Stimulated activated CD8-positive, alpha-beta memory T cell treated with anti-CD3 and anti-CD28 coated beads, Interleukin-4, amount 100 ng/mL, for 24 hours (primary cell): ENCODE measurements around the gene TXNL4A.
"Not testable (repeated sequence)": the region's sequence is repeated elsewhere in the genome, so short reads cannot be mapped to it uniquely, and the experiment has no call there.

Experiments
- DNase-seq: peaks from one replicate; pipeline ENCODE4 v3.0.0-alpha.2; 2020; ENCODE audit warnings: low read depth

TXNL4A gene

DNA sequence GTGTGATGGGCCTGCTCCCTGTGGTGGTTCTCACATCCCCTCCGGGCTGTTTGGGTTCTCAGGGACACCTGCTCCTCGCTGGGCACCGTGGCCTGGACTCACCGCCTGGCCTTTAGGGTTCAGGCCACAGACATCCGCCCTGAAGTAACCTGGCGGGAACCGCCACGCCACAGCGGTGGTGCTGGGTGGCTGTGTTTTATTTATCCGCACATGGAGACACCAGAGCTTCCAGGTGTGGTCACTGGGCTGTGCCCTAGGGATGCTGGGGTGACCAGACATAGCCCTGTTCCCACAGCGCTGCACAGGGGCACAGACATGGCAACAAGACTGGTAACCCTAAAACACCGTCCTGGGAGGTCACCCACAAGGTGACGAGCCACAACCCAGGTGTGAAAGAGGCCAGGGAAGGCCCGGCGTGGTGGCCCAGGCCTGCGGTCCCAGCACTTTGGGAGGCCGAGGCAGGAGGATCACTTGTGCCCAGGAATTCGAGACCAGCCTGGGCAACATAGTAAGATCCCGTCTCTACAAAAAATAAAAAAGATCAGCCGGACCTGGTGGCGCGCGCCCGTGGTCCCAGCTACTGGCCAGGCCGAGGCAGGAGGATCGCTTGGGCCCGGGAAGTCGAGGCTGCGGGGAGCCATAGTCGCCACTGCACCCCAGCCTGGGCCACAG lies 24.6 kb downstream of the TXNL4A start:
- DNase-seq: no peak

DNA sequence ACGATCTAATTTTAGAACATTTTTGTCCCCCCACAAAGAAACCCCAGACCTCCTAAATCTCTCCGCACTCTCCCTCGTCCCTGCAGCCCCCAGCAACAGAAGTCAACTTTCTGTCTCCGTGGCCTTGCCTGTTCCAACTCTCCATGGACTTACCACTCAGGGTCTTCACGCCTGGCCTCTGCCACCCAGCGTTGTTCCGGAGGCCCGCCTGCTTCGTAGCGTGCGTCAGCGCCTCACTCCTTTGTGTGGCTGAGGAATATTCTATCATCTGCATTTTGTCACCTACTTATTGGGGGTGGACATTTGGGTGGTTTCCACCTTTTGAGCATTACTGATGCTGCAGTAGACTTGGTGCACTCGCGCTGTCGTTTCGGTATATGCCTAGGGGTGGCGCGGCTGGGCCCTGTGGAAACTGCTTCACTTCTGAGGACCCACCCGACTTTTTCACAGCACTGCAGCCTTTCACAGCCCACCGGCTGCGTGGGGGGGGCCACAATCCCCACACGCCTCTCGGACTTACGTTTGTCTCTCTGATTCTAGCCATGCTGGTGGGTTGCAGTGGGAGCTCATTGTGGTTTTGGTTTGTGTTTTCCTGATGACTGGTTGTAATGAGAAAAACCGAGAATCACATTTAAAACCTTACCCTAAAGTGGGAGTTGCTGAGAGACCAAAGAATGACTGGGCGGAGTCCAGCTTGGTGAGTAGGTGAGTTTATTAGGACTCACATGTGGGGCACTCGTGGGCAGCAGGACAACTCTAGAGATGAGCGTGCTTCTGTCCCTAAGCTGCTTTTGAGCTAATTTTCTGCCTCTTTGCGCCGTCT lies 25.3 kb downstream of the TXNL4A start:
- peak; percentile 49 for DNase-seq

DNA sequence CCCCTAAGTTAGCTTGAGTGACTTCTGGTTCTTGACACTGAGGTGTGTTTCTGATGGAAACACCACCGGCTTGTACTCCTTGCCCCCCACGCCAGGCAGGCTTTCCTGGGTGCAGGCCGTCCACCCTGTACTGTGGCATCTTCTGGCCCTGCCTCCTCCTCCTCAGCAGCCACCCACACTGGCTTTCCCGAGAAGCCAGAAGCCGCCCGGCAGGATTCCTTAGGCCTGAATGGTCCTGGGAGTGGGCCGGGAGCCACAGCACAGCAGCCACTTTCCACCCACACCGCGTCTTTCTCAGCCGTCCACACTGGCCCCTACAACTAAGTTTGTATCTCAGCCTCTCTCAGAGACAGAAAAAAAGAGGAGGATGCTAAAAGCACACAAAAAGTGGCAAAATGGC lies 26.1 kb downstream of the TXNL4A start:
- no peak for DNase-seq

DNA sequence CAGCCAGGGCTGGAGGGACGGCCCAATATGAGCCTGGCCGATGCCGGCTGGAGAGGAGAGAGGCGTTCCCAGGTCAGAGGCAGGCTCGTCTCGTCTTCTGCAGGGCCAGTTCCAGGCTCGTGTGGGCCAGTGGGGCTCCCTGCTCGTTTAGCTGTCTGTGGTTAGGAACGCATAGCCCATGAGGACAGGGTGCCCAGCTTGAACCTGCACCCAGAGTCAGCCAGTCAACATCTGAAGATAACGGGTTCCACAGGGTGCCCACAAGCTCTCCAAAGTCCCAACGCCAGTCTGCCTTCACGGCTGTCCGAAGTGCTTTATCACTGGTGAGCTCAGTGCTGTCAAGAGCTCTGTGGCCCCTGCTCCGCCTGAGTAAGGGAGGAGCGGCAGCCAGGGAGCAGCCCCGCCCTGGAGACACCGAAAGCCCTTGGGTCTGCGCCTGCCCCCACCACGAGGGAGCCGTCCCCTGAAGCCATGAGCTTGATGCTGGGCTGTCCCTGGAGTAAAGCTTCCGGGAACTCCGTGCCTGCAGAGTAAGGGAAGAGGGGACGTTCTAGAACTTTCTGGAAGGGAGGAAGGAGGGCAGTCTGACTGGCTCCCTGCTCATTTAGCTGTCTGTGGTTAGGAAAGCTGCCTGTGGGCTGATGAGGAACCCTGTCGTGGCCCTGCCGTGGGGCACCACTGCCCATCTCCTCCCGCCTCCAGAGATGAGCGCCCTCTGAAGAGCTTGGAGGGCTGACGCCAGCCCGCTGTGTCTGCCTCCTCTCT lies 26.7 kb downstream of the TXNL4A start:
- no peak for DNase-seq

DNA sequence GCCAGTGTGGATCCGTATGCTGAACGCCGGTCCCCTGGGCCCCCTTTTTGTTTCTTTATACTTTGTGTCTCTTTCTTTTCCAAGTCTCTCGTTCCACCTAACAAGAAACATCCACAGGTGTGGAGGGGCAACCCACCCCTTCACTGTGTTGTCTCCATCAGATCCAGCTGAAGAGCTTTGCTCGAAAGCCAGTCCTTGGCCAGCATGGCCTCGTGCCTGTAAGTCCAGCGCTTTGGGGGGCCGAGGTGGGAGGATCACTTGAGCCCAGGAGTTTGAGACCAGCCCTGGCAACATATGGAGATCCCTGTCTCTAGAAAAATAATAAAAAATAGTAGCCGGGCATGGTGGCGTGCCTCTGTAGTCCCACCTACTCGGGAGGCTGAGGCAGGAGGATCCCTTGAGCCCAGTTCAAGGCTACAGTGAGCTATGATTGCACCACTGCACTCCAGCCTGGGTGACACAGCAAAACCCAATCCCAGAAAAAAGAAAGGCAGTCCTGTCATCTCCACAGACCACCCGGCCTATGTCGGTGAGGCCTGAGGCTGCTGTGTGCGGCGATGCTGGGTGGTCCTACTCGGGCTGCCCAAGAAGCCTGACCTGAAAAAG lies 27.3 kb downstream of the TXNL4A start:
- no peak for DNase-seq

DNA sequence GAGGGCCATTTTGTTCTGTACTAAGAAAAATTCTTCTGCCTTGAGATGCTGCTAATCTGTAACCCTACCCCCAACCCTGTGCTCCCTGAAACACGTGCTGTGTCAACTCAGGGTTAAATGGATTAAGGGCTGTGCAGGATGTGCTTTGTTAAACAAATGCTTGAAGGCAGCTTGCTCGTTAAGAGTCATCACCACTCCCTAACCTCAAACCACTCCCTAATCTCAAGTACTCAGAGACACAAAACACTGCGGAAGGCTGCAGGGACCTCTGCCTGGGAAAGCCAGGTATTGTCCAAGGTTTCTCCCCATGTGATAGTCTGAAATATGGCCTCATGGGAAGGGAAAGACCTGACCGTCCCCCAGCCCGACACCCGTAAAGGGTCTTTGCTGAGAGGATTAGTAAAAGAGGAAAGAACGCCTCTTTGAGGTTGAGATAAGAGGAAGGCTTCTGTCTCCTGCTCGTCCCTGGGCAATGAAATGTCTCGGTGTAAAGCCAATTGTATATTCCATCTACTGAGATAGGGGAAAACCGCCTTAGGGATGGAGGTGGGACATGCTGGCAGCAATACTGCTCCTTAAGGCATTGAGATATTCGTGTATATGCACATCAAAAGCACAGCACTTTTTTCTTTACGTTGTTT lies 28.1 kb downstream of the TXNL4A start:
- not testable (repeated sequence) for DNase-seq

DNA sequence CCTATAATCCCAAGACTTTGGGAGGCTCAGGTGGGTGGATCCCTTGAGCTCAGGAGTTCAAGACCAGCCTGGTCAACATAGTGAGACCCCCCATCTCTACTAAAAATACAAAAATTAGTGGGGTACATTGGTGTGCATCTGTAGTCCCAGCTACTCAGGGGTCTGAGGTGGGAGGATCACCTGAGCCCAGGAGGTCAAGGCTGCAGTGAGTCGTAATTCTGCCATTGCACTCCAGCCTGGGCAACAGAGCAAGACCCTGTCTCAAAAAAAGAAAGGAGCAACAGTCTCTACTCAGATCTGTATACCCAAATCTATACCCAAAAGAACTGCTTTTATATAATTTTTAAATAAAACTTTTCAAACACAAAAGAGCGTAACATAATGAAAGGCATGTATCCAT lies 29.4 kb downstream of the TXNL4A start:
- no peak for DNase-seq

DNA sequence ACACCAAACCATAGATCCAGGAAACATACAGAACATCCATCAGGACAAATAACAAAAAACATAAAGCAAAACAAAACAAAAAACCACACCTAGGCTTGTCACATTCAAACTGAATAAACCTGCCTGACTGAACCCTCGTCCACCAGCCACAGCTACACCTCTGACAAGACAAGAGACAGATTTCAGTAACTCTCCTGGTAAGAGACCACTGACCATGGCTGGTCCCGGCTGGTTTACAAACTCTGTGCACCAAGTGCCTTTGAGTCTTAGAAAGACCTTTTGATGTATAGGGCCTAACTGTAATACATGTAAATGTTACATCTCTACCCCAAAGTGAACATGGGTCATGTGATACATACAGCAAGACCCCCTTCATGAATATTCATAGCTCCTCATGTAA lies 32.1 kb downstream of the TXNL4A start:
- no peak for DNase-seq

DNA sequence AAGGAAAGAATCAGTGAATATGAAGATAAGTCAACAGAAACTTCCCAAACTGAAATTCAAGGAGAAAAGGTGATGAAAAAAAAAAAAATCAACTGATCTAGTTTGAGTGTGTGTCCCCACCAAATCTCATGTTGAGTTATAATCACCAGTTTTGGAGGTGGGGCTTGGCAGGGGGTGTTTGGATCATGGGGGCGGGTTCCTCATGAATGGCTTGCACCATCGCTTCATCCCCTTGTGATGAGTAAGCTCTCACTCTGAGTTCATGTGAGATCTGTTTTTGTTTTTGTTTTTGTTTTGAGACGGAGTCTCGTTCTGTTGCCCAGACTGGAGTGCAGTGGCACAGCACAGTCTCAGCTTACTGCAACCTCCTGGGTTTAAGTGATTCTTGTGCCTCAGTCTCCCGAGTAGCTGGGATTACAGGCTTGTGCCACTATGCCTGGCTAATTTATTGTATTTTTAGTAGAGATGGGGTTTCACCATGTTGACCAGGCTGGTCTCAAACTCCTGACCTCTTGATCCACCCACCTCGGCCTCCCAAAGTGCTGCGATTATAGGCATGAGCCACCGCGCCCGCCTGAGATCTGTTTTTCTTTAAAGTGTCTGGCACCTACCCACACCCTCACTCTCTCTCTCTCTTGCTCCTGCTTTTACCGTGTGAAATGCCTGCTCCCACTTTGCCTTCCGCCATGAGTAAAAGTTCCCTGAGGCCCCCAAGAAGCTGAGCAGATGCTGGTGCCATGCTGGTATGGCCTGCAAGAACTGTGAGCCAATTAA lies 32.9 kb downstream of the TXNL4A start:
- DNase-seq: no peak

DNA sequence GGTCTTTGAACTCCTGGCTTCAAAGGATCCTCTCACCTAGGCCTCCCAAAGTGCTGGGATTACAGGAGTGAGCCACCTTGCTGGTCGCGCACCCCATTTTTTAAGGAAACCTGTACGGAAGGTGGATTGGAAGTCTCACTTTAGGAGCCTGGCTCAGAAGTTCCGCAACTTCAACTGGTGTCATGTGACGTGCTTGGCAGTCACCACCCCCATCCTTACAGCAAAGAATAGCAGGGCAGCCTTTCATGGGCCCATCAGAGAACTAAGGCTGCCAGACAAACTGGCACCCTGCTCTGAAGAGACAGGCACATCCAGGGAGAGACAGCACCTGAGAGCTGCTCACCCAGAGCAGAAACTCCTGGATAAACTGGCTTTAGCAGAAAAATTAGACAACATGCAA lies 33.6 kb downstream of the TXNL4A start:
- DNase-seq: no peak

DNA sequence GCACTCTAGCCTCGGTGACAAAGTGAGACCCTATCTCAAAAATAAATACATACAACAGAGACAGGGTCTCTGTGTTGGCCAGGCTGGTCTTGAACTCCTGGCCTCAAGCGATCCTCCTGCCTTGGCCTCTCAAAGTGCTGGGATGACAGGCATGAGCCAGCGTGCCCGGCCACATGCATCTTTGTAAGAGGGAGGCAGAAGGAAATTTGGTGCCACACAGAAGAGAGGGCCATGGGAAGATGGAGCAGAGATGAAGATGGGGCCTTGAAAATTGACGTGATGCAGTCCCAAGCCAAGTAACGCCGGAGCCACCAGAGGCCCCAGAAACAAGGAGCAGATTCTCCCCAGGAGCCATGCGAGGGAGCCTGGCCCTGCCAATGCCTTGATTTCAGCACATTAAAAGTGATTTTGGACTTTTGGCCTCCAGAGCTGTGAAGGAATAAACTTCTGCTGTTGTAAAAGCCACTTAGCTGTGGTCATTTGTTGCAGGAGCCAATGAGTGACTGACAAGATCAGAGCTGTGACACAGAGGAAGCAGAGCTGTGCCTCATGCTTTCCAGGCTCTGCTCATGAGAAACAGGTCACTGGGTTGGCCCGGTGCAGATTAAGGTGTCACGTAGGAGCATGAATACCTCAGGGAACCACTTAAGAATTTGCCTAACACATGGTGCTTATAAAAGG lies 34.3 kb downstream of the TXNL4A start:
- DNase-seq: no peak

DNA sequence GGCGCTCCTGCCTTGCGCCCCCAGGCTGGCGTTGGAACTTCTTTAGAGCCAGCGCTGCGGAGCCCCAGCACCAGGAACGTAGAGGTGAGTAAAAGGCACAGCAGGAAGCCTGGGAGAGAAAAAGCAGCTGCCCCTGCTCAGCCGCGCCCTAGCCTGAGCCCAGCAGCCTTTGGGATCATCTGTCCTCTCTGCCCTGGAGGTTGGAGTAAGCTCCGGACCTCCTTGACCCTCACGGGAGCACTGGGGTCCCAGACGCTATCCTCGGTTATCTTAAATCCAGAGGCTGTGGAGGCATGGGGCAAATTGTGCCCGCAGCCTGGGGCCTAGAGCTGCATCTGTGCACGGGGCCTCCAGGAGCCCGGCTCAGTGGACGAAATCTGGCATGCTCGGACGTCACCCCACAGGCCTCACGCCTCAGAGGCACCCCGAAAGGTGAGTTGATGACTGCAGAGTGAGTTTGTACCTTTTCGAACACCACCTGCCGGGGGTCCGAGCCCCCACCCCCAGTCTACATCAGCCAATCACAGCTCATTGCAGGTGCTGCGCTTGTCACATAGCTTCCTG lies 35.3 kb downstream of the TXNL4A start:
- DNase-seq: no peak

DNA sequence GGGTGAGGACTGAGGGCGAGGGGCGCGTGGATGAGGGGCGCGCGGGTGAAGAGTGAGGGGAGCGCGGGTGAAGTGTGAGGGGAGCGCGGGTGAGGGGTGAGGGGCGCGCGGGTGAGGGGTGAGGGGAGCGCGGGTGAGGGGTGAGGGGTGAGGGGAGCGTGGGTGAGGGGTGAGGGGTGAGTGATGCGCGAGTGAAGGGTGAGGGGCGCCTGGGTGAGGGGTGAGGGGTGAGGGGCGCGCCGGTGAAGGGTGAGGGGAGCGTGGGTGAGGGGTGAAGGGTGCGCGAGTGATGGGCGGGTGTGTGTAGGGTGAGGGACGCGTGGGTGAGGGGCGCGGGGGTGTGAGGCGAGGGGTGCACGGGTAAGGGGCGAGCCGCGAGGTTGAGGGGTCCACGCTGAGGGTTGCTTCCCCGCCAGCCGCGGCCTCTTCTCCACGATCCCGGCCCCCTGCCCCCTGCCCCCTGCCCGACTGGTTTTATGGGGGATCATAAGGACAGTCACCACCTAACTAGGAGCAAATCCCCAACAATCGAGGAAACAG lies 35.8 kb downstream of the TXNL4A start:
- DNase-seq: no peak

DNA sequence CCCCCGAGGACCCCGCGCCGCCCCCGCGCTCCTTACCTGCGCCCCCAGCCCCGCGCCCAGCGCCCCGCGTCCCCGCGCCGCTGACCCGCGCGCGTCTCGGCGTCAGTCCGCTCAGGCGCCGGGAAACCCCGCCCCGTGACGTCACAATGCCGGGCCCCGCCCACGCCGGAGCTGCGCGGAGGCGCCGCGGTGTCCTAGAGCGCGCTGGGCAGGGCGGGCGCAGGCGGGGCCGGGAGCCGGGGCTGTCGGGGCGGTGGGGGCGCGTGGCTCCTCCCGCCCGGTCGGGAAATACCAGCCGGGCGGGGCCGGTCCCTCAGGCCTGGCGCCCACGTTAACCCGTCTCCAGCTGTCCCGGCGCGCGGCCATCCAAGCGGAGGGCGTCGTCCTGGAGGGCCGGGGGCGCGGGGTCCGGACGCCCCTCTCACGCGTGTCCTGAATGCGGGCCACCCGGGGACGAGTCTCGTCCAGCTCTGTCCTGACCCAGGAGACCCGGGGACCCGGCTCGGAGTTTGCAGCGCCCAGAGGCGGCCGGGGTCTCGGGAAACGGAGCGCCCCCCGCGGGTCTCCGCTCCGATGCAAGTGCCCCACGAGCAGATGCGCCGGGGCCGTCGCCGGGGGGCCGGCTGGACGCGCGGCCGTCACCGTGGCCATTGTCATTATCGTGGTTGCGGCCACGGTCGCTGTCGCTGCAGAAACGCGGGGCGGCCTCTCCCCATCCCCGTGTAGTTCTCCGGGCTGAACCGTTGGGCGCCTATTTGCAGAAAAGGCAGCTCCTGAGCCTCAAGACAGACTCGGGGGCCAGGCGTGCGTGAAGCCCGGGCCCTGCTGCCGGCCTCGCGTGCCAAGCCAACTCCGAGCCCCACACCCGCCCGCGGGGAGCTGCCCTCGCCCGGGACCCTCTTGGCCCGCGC lies 36.6 kb downstream of the TXNL4A start, which contains the start of gene SLC66A2:
Gene SLC66A2 (minus strand): TSS at position 109 of the 911 bp plus-strand sequence. CDS start 727 bp downstream, outside the sequence.
- DNase-seq: peak; percentile 92

DNA sequence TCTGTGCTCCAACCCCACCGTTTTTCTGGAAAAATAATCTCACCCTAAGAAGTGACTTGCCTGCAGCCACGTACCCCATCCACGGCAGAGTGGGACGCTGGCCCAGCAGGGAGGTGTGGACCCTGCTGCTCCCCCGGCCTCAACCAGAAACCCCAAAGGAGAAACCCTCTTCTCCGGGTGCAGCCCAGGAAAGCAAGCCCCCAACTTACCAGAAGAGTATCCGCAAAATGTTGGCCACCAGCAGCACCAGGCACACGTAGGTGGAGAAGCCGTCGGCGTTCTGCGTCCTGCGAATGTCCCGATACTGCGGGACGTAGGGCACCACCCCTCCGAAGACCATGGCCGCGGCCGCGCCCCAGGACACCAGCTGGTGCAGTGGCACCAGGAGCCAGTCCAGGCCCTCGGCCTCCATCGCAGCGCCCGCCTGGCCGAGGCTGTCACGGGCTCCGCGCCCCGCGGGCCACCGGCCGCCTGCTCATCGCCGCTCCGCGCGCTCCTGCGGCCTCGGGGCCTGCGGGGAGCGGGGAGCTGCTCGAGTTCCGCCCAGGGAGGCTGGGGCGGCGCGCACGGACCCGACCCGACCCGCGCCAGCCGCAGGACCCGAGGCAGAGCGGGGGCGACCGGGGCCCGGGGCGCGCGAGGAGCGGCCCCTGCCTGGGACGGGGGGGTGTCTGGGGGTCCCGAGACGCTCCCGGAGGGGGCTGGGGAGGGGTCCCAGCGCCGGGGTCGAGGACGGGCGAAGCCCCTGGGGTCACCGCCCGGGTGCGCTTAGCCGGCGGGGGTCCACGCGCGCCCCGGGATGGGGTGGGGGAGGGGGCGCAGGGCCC lies 37.6 kb downstream of the TXNL4A start:
- DNase-seq: no peak

DNA sequence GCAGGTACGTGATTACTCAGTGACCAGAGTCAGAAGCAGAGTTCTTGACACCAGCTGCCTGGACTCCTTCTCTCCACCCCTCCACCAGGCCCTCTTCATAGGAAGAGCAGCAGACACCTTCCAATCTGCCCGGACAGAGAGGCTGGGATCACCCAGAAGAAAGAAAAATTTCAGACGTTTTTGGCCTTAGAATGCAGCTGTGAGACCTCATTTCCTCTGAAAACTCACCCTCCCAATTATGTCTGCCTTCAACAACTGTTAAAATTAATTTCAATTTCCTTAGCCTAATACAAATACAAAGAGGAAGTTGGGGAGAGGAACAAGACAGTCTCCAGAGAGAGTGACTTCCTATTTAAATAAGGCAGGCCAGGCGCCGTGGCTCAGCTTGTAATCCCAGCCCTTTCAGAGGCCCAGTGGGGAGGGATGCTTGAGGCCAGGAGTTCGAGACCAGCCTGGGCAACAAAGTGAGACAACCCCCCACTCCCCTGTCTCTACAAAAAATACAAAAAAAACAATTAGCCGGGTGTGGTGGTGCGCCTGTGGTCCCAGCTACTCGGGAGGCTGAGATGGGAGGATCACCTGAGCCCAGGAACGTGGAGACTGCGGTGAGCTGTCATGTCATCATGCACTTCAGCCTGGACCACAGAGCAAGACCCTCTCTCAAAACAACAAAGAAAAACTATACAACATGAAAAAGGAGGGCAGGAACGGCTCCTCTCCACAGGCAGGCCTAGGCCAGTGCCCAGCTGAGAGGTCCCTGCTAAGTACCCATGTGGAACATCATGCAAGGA lies 38.5 kb downstream of the TXNL4A start:
- DNase-seq: no peak
